Large intestine (tissue), 3 donors: ENCODE data around the gene PAX2. TPM values are rescaled to one million over a fixed set of nuclear protein-coding genes. Genes with fewer than 3 reads are reported as not detected.

Experiments
- DNase-seq, 2 donors: peaks; one replicate each; pipeline versions ENCODE4 v3.0.0 to v3.0.0-alpha.2; 2013
- H3K27ac ChIP-seq: one replicate; pipeline ENCODE4 v1.5.1; 2013; ENCODE audit warnings: low read length
- H3K27me3 ChIP-seq: 2 replicates; pipeline ENCODE4 v1.6.1; 2013; ENCODE audit warnings: low read length; ENCODE audit not compliant: control insufficient read depth, insufficient read depth
- H3K36me3 ChIP-seq: 2 replicates; pipeline ENCODE4 v1.6.1; 2013; ENCODE audit warnings: low read length; ENCODE audit not compliant: control insufficient read depth, insufficient read depth
- H3K4me1 ChIP-seq: one replicate; pipeline ENCODE4 v1.6.1; 2013; ENCODE audit warnings: low read length; ENCODE audit not compliant: control insufficient read depth, insufficient read depth
- H3K4me3 ChIP-seq: one replicate; pipeline ENCODE4 v1.5.1; 2013; ENCODE audit warnings: low read length
- H3K9me3 ChIP-seq: one replicate; pipeline ENCODE4 v1.6.1; 2013; ENCODE audit warnings: mild to moderate bottlenecking, low read depth, low read length, moderate library complexity; ENCODE audit not compliant: control insufficient read depth
- WGBS: methylation state at CpG from one replicate; pipeline ENCODE4 v1.1.5; 2013; ENCODE audit warnings: low lambda C conversion rate; ENCODE audit not compliant: insufficient coverage; 5-methylcytosine and 5-hydroxymethylcytosine counted together
- polyA plus RNA-seq: library from polyadenylated mRNA; unstranded; fragments of 120-200 nt; gene quantifications from one replicate; pipeline ENCODE4 v1.2.1, GENCODE V29; 2013

The PAX2 gene
- polyA plus RNA-seq, 1 donor: 0.06 TPM

DNA sequence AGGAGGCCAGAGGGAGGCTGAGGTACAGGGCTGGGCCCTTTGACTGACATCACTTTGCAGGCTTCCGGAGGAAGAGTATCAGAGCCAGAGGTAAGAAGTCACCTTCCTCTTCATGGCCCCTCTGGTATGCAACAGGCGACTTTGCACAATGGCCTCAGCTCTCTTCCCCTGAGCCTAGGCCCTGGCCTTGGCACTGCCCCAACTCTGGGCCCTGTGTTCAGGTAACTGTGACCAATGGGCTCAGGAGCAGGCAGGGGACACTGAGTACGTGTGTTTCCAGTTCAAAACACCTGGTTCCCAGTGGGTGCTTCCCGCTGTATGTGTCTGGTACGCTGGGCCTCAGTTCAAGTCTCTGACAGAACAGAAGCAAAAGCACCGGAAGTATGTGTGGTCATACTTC, 12.1 kb upstream of the PAX2 start:
- DNase-seq: no peak
- no peak overlapping the region for H3K27ac ChIP-seq
- WGBS: no CpG with 5 or more reads among the region's 6 CpGs
- no peaks in the 10 kb centered on the region for H3K36me3 ChIP-seq
- peaks cover 100% of the 10 kb centered on the region for H3K27me3 ChIP-seq
- peaks cover 15% of the 10 kb centered on the region for H3K4me1 ChIP-seq
- no peak overlapping the region for H3K4me3 ChIP-seq
- peaks cover 6% of the 10 kb centered on the region for H3K9me3 ChIP-seq

GRCh38 chr10:100734295-100735086, 10.9 kb upstream of the PAX2 start:
- Histone ChIP-seq H3K27me3 (peaks cover 100% of the 10 kb centered on the region), H3K4me3 (no peak overlapping the region), H3K9me3 (peaks cover 11% of the 10 kb centered on the region), H3K4me1 (peaks cover 21% of the 10 kb centered on the region), H3K36me3 (no peaks in the 10 kb centered on the region), H3K27ac (no peak overlapping the region)
- 47% methylated on average over 2 of the region's 7 CpGs for WGBS
- no peak for DNase-seq

DNA sequence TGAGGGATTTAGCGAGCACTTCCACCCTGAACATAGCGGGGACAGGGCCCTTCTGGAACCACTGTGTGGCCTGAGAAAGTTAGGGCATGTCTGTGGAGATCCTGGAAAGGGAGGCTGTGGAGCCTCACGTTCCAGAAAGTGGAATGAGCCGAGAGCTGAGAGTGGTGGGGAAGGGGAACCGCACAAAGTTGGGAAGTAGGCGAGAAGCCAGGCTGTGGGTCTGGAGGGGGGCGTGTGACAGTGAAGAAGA, 10.4 kb upstream of the PAX2 start:
- peaks cover 100% of the 10 kb centered on the region for H3K27me3 ChIP-seq

GRCh38 chr10:100735337-100736143, 9.8 kb upstream of the PAX2 start:
- Histone ChIP-seq H3K27me3 (peaks cover 100% of the 10 kb centered on the region), H3K4me3 (no peak overlapping the region), H3K4me1 (peaks cover 18% of the 10 kb centered on the region), H3K36me3 (no peaks in the 10 kb centered on the region), H3K9me3 (peaks cover 12% of the 10 kb centered on the region), H3K27ac (no peak overlapping the region)
- no CpG with 5 or more reads among the region's 73 CpGs for WGBS
- DNase-seq: no peak

More for the DNA sequence above, 10.4 kb upstream of the PAX2 start:
- Histone ChIP-seq H3K4me3 (no peak overlapping the region), H3K36me3 (no peaks in the 10 kb centered on the region), H3K27ac (no peak overlapping the region), H3K4me1 (peaks cover 21% of the 10 kb centered on the region), H3K9me3 (peaks cover 12% of the 10 kb centered on the region)
- no peak for DNase-seq
- no CpG with 5 or more reads among the region's 7 CpGs for WGBS

GRCh38 chr10:100736144-100736808, 9.1 kb upstream of the PAX2 start:
- Histone ChIP-seq H3K36me3 (no peaks in the 10 kb centered on the region), H3K27me3 (peaks cover 100% of the 10 kb centered on the region), H3K4me1 (peaks cover 13% of the 10 kb centered on the region), H3K27ac (no peak overlapping the region), H3K4me3 (no peak overlapping the region), H3K9me3 (peaks cover 12% of the 10 kb centered on the region)
- DNase-seq: no peak
- WGBS: no CpG with 5 or more reads among the region's 6 CpGs

GRCh38 chr10:100736809-100737354, 8.5 kb upstream of the PAX2 start:
- DNase-seq: no peak
- H3K4me1 ChIP-seq: peaks cover 13% of the 10 kb centered on the region
- H3K27me3 ChIP-seq: peaks cover 100% of the 10 kb centered on the region
- peaks cover 11% of the 10 kb centered on the region for H3K9me3 ChIP-seq
- no peak overlapping the region for H3K27ac ChIP-seq
- H3K4me3 ChIP-seq: no peak overlapping the region
- 43% methylated on average over 1 of the region's 7 CpGs for WGBS
- H3K36me3 ChIP-seq: no peaks in the 10 kb centered on the region

GRCh38 chr10:100737355-100738054, 7.9 kb upstream of the PAX2 start:
- DNase-seq: no peak
- Histone ChIP-seq H3K4me1 (peaks cover 15% of the 10 kb centered on the region), H3K27ac (no peak overlapping the region), H3K4me3 (no peak overlapping the region), H3K27me3 (peaks cover 100% of the 10 kb centered on the region), H3K9me3 (peaks cover 9% of the 10 kb centered on the region), H3K36me3 (no peaks in the 10 kb centered on the region)
- no CpG with 5 or more reads among the region's 51 CpGs for WGBS

GRCh38 chr10:100738055-100738827, 7.1 kb upstream of the PAX2 start:
- H3K4me3 ChIP-seq: no peak overlapping the region
- H3K9me3 ChIP-seq: peaks cover 9% of the 10 kb centered on the region
- peaks cover 100% of the 10 kb centered on the region for H3K27me3 ChIP-seq
- peaks cover 15% of the 10 kb centered on the region for H3K4me1 ChIP-seq
- no peak for DNase-seq
- H3K27ac ChIP-seq: no peak overlapping the region
- no peaks in the 10 kb centered on the region for H3K36me3 ChIP-seq
- 7% methylated on average over 5 of the region's 21 CpGs for WGBS

DNA sequence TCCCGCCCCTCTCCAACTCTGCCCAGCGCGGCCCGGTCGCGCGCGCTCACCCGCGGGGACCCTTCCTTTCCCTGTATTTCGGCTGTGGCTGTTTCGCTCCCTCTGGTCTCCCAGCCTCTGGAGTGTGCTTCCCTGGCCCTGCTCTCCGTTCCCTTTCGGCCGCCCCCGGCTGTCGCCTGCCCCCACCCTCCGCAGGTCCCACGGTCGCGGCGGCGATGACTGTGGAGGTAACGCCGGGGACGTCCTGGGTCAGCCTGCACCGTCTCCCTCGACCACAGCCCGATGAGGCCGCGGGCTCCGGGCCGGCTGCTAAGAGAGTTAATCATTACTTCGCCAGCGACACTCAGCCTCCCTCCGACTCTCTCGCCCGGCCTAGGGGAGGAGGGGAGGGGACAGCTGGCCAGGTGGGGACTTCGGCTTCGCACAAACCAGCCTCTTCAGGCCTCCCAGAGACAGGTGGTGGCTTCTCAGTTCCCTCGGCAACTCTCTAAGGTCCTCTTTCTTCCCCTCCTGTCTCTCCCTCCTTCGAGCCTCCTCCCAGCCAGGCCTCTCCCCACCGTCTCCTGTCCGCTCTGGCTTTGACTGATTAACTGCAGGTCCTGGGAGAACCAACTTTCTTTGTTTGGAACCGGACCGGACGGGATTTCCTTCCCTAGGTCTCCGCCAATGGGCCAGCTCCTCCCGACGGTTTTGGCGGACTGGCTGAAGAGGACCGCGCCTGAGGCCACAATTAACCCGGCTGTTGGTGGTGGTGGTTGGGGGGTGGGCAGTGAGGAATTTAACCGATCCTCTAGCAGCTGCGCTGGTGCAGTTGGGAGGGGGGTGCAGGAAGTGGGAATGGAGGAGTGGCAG, 5.6 kb upstream of the PAX2 start:
- no peak overlapping the region for H3K27ac ChIP-seq
- peaks cover 100% of the 10 kb centered on the region for H3K27me3 ChIP-seq
- no CpG with 5 or more reads among the region's 56 CpGs for WGBS
- H3K4me3 ChIP-seq: no peak overlapping the region
- peaks cover 19% of the 10 kb centered on the region for H3K9me3 ChIP-seq
- H3K36me3 ChIP-seq: no peaks in the 10 kb centered on the region
- H3K4me1 ChIP-seq: peaks cover 15% of the 10 kb centered on the region
- DNase-seq: peak in 1 of 2 donors; percentile 60
